ENCODE measurements around the gene FLT4. TPM values are rescaled to one million over a fixed set of nuclear protein-coding genes. Genes with fewer than 3 reads are reported as not detected.

The FLT4 gene
- total and polyA plus RNA-seq, 5 donors from 2014 or later = 1.2 to 4.0 (median 2.4) TPM

DNA sequence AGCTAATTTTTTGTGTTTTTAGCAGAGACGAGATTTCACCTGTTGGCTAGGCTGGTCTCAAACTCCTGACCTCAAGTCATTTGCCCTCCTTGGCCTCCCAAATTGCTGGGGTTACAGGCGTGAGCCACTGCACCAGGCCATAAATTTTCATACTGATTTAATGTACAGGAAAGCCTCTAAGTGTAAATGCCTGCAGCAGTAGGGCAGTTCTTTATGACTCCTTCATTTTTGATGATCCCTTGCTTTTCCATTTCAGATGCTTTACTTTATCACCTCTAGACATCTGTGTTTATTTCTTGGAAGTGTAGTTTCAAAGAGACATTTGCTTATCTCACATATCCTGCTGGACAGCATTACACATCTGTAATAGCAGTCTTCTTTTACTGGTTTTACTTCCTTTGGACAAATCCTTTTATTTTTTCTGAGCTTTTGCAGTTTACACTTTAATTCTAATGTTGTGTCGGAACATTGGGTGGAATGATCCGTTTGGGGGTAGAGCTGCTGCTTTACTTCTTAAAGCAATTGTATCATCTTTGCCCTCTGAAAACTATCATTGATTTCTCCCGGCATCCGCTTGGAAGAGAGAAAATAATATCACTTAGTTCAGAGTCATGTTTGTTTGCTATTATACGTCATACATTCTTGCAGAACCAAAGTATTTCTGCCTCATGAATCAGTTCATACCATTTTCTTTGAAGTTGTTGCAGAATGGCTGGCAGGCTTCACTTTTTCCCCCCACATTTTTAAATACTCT is 94.1 kb downstream of the FLT4 start:
- peaks cover 20 to 42% (median 25%) of the 10 kb centered on the region in 4 donors for H3K4me1 Mint-ChIP-seq
- H3K9me3 Mint-ChIP-seq = no peaks in the 10 kb centered on the region
- H3K4me3 ChIP-seq (ENCODE audit: low read depth, low read length) = no peak overlapping the region
- ATAC-seq (ENCODE audit: low read depth in 2 of 2) (no peak), DNase-seq (no peak)
- H3K36me3 Mint-ChIP-seq = peaks cover 54% of the 10 kb centered on the region
- no peaks in the 10 kb centered on the region for H3K4me1 ChIP-seq (ENCODE audit: control insufficient read depth, insufficient read depth, low read length, poor library complexity, severe bottlenecking)
- H3K4me3 Mint-ChIP-seq = no peak overlapping the region
- no peak overlapping the region for H3K27ac ChIP-seq (ENCODE audit: insufficient read depth, low read length, poor library complexity, severe bottlenecking)
- peaks cover 51% of the 10 kb centered on the region for H3K36me3 ChIP-seq (ENCODE audit: control insufficient read depth, insufficient read depth, low read length)
- H3K27me3 ChIP-seq (ENCODE audit: control insufficient read depth, insufficient read depth, low read length) = no peaks in the 10 kb centered on the region
- no peaks in the 10 kb centered on the region for H3K9me3 ChIP-seq (ENCODE audit: control insufficient read depth in 2 of 2, low read length in 2 of 2)
- H3K27ac Mint-ChIP-seq = peak overlapping the region in 1 of 3 donors; percentile 32
- H3K27me3 Mint-ChIP-seq = no peaks in the 10 kb centered on the region

DNA sequence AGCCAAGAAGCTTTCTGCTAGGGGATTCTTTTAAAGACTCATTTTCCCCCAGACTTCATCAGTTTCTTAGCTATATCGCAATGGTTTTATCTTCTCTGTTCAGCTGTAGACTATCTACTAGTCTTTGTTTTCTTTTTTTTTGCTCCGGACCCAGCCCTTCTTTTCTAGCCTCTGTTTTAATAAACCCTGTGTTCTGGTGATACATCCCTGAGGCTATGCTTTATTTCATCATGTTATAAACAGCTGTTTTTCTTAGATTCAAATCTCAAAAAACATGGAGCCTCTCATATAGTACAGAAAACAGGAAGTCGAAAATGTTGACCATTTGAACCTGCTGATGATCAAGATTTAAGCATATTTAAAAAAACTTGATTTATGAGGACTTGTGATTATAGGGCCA is 95.9 kb downstream of the FLT4 start:
- Mint-ChIP-seq H3K9me3 (no peaks in the 10 kb centered on the region), H3K27me3 (no peaks in the 10 kb centered on the region), H3K27ac (no peak overlapping the region)

More for the DNA sequence above, 95.9 kb downstream of the FLT4 start:
- H3K4me3 Mint-ChIP-seq = no peak overlapping the region
- H3K36me3 Mint-ChIP-seq = peaks cover 46% of the 10 kb centered on the region
- no peak overlapping the region for H3K4me3 ChIP-seq (ENCODE audit: low read depth, low read length)
- H3K9me3 ChIP-seq (ENCODE audit: control insufficient read depth in 2 of 2, low read length in 2 of 2) = no peaks in the 10 kb centered on the region
- no peaks in the 10 kb centered on the region for H3K4me1 ChIP-seq (ENCODE audit: control insufficient read depth, insufficient read depth, low read length, poor library complexity, severe bottlenecking)
- H3K4me1 Mint-ChIP-seq = peaks cover 13 to 38% (median 18%) of the 10 kb centered on the region in 4 donors
- no peaks in the 10 kb centered on the region for H3K27me3 ChIP-seq (ENCODE audit: control insufficient read depth, insufficient read depth, low read length)
- DNase-seq (no peak), ATAC-seq (ENCODE audit: low read depth in 2 of 2) (no peak)
- H3K36me3 ChIP-seq (ENCODE audit: control insufficient read depth, insufficient read depth, low read length) = peaks cover 55% of the 10 kb centered on the region
- H3K27ac ChIP-seq (ENCODE audit: insufficient read depth, low read length, poor library complexity, severe bottlenecking) = no peak overlapping the region

Other genes starting within 250 kb of the FLT4 start
- 22.8 TPM for gene CNOT6, start 155.2 kb downstream of the FLT4 start, total RNA-seq
- gene CNOT6, start 155.2 kb downstream of the FLT4 start, polyA plus RNA-seq = 10 to 100 TPM in 1 of 4 donors, 1 to 10 TPM in 3; 7.6 to 11.2 (median 8.8) TPM
- not detected for gene SCGB3A1, start 58.1 kb downstream of the FLT4 start, total RNA-seq
- gene SCGB3A1, start 58.1 kb downstream of the FLT4 start, polyA plus RNA-seq = under 1 TPM in 1 of 4 donors, not detected in 3; 0.49 TPM
- gene OR2Y1, start 90.5 kb upstream of the FLT4 start, total RNA-seq = not detected
- gene OR2Y1, start 90.5 kb upstream of the FLT4 start, polyA plus RNA-seq = not detected
- gene MGAT1, start 153.2 kb upstream of the FLT4 start, total RNA-seq = 106 TPM
- 100 to 1,000 TPM; 171 to 210 (median 194) TPM for gene MGAT1, start 153.2 kb upstream of the FLT4 start, polyA plus RNA-seq
- 21.5 TPM for gene ZFP62, start 211.7 kb upstream of the FLT4 start, total RNA-seq
- 10 to 100 TPM; 21.4 to 31.2 (median 24.8) TPM for gene ZFP62, start 211.7 kb upstream of the FLT4 start, polyA plus RNA-seq
- not detected for gene BTNL8, start 249.6 kb upstream of the FLT4 start, total RNA-seq
- gene BTNL8, start 249.6 kb upstream of the FLT4 start, polyA plus RNA-seq = under 1 TPM in 2 of 4 donors, not detected in 2; 0.16 to 0.33 TPM